Activated naive CD4-positive, alpha-beta T cell treated with Interleukin-2 at 50 U/mL for 16 hours (primary cell): ENCODE results near the gene FKBP3.
A peak's percentile ranks its signal among the peaks of the same experiment; 100 is the strongest.
"Not testable (repeated sequence)": the region's sequence is repeated elsewhere in the genome, so short reads cannot be mapped to it uniquely, and the experiment has no call there.

Experiments used
- DNase-seq: peaks from one replicate; pipeline ENCODE4 v3.0.0-alpha.2; 2020

FKBP3 gene

DNA sequence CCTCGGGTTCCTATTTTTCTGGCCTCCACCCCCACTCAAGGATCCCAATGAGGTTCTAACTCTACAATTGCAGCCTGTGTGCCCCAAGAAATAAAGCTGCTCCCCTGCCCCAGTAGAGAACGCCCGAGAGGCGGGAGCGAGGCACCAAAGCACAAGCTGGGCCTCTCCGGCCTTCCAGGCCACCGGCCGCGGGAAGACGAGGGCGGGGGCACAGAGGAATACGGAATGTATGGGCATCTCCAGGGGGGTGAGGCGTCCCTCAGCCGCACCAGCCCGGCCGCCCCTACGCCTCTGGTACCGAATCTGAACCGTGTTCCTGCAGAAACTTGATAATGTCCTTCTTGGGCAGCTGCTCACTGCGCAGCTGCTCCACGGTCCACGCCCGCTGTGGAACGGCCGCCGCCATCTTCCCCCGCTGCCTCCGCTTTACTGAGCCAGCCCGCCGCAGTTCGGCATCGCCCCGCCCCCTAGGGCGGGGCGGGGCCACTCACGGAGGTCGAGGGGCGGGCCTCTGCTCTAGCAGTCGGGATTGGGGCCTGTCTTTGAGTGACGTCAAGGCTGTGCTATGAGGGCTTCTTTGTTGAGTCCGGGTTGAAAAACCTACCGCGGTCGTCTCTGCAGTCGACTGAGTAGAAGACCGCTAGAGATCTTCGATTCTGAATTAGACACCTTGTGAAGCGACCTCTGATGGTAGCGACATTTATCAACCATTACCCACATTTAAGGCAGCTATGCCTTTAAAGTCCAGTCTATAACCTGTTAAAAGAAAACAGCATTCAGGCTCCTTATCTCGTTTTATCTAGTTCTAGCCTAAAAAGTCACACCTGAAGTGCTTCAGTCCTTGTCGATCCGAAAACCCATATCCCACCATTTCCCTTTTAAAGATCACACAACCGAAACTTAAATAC is at the start of gene FKBP3:
Gene FKBP3 (minus strand): TSS at position 431 of the 908 bp plus-strand sequence. CDS start 25 bp downstream, at position 406.
- peak; percentile 96 for DNase-seq

DNA sequence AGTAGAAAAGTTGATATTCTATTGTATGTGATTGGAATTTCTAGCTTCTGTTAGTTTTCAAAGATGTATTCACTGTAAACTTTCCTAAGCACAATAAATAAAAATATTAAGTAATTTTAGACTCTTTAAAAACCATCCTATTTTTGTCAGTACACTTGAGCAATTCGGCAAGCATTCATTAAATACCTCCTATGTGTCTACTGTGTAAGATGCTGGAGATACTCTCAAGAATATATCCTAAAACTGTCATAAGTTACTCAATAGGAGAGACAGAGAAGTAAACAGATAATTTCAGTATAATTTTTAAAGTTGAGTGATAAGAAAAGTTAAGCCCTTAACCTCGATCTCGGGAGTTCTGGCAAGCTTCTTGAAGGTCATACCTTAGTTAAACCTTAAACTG is 47.5 kb upstream of the FKBP3 start:
- no peak for DNase-seq

DNA sequence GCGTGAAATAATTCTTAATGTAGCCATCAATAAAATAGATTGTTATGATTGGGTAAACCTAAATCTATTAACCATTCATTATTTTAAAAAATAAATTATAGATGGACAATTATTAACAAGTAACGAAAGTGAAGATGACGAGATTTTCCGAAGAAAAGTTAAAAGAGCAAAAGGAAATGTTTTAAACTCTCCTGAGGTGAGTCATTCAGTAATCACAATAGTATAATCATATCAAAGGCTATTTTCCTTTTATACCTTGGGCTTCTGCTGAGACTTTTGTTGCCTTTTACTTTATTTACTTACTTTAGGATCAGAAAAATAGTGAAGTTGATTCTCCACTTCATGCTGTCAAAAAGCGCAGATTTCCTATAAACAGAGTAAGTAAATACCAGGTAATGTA is 47.0 kb upstream of the FKBP3 start:
- DNase-seq = no peak

DNA sequence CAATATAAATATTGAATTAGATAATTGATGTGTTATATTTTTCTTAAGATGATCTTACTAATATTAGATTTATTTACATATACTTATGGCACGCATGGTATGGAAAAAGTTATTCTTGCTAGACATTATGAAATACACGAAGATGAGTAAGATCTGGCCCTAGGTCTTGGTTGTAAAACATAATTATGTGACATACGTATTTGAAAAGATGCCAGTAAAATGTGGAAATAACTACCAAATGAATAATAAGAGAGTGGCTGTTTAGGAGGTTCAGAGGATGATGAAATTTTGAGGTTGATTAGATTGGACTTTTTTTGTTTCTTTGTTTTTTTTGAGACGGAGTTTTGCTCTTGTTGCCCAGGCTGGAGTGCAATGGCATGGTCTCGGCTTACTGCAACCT is 42.8 kb upstream of the FKBP3 start:
- no peak for DNase-seq

DNA sequence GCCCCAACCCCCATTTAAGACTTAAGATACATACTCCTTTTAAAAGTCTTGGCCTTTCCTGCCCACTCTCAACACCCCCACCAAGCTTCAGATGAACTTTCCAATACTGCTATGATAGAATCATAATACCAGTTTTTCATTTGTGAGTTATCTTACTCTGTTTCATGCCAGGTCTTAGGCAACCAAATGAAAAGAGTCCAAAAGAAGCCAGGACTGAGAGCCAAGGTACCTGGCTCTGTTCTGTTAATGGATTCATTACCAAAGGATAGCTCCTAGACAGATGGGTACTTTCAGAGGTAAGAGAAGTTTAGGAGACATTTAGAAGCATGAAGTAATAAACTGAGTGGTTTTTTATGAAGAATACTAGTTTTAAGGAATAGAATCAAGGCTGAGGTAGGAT is 35.6 kb upstream of the FKBP3 start:
- DNase-seq = no peak

DNA sequence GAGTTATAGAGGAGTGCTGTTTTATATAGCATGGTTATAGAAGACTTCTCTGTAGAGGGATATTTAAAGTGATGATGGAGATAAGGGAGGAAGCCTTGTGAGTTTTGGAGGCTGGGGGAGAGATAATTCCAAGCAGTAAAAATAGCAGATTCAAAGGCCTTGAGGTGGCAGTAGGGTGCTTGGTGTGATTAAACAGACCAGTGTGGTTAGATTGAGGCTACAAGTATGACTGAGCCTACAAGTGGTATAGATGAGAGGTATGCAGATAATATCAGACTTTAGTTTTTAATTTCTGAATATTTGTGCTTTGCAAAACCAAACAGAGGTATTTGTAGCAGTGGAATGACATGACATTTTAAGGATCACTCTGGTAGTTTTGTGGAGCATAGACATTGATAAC is 21.8 kb upstream of the FKBP3 start:
- DNase-seq = no peak

DNA sequence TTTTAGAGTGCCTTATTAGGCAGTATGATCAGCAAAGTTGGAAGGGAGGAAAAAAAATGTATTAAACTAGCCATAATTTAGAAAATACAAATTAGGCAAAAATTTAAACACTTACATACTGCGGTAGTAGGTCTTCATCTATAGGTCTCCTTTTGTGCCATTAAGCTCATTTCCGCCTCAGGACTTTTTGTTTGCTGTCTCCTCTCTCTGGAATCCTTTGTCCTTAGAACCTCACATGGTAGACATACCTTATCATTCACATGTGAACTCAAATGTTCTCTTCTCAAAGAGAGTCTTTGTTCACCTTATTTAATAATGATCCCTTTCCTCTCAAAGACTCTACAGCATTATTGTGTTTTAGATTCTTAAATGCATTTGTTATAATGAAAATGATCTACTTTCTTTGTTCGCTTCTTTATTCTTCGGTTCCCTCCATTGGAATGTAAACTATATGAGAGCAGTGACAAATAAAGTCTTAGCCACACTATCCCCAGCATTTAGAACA is 16.2 kb upstream of the FKBP3 start:
- no peak for DNase-seq

DNA sequence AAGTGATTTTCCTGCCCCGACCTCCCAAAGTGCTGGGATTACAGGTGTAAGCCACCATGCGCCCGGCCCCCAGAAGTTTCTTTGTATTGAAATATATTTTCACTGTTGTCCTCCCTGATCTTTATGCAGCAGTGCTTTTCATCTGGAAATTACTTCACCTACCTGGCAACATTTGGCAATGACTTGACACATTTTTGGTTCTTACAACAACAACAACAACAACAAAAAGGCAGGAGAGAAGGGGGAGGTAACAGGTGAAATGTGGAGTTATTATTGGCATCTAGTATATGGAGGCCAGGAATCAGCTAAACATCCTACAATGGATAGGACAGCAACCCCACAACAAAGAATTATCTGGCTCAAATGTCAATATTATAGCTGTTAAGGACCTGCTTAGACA is 15.3 kb upstream of the FKBP3 start:
- DNase-seq = no peak

DNA sequence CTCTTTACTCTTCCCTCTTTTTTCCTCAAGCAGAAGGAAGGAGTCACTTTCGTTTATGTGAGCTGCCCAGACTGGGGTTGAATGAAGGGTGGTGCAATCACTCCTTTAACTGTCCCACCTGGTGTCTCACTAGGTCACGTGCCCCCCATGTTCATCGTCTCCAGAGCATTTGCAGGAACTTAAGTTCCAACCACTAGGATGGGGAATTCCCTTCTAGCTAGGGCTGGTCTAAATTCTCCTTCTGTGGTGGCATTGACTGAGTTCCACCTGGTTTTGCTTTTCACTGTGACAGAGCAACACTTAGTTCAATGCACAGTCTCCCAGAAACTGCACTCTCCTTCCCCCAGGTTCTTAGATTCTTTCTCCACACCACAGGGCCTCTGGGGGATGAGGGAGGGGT is 10.9 kb upstream of the FKBP3 start:
- no peak for DNase-seq

DNA sequence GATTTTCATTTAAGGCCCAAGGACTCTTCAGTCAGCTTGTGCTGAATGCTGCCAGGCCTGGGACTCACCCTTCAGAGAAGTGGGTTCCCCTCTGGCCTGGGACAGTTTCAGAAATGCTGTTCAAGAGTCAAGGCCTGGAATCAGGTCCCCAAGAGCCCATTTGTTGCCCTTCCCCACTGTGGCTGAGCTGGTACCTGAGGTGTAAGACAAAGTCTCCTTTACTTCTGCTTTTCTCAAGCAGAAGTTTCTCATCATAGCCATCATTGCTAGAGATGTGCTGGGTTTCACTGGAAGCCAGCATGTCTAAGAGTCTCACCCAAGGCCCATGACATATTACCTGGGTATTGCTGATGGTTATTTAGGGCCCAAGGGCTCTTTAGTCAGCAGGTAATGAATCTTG is 10.4 kb upstream of the FKBP3 start:
- DNase-seq = no peak

DNA sequence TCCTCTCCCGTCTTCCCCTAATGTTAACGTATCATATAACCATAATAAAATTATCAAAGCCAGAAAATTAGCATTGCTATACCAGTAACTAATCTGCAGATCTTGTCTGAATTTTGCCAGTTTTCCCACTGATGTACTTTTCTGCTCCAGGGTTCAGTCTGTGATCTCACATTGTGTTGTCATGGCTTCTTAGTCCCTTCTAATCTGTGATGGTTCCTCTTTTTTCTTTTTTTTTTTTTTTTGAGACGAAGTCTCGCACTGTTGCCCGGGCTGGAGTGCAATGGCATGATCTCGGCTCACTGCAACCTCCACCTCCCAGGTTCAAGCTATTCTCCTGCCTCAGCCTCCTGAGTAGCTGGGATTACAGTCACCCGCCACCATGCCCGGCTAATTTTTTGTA is 7.8 kb upstream of the FKBP3 start:
- DNase-seq = not testable (repeated sequence)

DNA sequence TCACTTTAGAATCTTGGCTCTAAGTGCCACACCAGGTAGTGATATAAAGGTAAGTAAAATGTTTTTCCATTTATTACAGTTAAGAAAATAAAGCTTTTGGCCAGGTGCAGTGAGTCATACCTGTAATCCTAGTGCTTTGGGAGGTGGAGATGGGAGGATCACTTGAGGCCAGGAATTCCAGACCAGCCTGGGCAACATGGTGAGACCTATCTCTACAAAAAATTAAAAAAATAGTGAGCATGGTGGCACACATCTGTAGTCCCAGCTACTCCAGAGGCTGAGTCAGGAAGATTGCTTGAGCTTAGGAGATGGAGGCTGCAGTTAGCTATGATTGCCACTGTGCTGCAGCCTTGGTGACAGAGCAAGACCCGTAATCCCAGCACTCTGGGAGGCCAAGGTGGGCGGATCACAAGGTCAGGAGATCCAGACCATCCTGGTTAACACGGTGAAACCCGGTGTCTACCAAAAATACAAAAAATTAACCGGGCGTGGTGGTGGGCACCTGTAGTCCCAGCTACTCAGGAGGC is 6.4 kb upstream of the FKBP3 start:
- DNase-seq = no peak

DNA sequence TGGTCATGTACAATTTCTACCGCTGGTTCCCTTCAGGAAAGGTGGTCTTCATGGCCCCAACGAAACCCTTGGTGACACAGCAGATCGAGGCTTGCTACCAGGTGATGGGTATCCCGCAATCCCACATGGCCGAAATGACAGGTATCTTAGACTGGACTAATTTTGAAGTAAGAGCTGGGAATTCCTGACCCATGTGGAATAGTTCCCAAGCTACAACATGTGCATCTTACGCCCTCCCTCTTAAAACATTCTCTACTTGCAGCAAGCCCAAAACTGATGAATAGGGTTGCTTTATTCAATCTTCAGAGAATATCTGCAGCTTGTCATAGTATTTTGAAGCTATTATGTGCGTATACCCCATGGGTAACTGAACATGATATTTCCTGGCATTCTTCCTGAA is 2.1 kb upstream of the FKBP3 start:
- no peak for DNase-seq

DNA sequence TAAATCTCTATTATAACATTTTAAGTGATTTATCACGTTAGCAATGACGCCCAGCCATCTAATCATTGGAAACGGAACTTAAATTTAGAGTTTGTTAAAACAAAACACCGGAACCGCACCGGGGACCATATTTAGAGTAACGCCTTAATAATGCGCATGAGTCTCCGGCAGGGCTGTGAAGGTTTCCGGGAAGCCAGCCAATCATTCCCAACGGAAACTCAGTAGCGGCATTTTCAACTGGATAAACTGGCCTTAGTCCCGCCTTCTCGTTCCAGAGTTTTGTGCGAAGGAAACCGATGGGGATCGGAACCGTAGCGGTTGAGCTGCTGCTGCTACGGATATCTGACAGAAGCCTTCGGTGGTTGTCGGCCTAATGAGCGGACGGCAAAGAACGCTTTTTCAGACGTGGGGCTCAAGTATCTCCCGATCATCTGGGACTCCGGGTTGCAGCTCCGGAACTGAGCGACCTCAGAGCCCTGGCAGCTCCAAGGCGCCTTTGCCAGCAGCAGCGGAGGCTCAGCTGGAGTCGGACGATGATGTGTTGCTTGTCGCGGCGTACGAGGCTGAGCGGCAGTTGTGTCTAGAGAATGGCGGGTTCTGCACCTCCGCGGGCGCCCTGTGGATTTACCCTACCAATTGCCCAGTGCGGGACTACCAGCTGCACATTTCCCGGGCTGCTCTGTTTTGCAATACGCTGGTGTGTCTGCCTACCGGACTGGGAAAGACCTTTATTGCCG is 1.5 kb upstream of the FKBP3 start, which contains the start of gene FANCM:
Gene FANCM (plus strand): TSS at position 272 of the 737 bp plus-strand sequence. CDS start 102 bp downstream, at position 374.
- DNase-seq = peak; percentile 86

DNA sequence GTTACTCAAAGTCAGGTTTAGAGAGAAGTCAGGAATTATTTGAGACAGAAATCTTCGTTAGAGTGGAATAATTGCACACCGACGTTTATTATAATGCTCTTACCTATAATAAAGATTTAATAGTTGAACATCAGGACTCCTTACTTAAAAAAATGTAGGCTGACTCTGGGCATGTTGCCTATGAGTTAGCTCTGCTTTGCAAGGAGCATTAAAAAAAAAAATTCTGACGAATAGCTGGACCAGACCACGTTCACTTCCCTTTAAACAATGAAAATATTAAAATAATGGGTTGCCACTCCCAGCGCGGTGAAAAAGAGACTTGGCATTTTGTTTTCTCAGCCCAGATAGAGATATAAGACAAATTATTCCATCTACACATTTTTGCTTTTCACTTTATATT is 875 bp upstream of the FKBP3 start:
- DNase-seq = no peak

DNA sequence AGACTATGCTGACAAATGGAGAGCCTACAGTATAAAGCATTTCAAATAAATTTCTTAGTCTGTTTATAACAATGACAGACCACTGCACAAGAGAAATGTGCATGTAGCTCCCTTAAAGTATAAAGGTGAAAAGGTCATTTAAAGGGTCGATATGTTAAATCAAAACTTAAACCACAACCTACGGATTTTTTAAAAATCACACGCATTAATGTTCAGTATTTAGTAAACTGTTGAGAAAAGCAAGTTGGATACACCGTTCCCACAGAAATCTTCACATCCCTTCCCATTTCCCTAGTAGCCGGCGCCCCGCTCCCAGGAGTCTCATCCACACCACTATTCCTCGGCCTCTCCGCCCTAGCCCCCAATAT is 614 bp downstream of the FKBP3 start:
- DNase-seq = no peak

DNA sequence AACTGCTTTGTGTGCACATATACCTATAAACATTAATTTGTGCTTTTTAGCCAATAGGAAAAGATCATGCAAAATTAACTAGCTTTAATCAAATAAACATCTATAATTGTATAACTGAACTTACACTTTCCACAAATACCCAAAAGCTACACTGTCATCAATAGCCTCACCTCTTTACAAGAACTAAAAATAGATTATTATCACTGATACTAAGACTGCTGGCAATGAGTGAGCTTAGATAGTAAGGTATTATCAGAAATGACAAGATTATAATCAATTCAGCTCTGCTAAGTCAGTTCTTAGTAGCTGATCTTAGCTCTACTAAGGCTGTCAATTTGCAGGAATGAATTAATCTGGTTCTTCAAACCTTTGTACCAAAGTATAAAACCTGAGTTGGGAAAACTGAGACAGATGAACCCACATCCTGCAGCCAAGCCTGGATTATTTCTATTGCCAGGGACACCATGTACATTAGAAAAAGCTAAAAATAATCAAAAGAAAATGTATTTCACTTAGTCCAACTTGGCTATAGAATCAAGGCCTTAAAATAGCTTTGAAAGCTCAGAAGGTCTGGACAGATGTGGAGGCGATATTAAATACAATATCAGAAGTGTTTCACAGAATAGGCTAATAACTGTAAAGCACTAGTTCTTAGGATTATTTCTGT is 5.2 kb downstream of the FKBP3 start:
- DNase-seq = no peak

DNA sequence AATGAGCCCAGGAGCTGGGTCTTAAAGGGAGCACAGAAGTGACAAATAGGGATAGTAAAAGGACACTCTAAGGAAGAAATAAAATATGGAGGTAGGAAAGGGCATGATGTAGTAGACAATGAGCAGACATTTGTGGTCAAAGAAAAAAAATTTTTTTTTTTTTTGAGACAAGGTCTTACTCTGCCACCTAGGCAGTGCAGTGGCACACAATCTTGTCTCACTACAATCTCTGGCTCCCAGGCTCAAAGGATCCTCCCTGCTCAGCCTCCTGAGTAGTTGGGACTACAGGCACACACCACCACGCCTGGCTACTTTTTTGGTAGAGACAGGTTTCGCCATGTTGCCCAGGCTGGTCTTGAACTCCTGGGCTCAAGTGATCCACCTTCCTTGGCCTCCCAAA is 8.5 kb downstream of the FKBP3 start:
- DNase-seq = no peak

DNA sequence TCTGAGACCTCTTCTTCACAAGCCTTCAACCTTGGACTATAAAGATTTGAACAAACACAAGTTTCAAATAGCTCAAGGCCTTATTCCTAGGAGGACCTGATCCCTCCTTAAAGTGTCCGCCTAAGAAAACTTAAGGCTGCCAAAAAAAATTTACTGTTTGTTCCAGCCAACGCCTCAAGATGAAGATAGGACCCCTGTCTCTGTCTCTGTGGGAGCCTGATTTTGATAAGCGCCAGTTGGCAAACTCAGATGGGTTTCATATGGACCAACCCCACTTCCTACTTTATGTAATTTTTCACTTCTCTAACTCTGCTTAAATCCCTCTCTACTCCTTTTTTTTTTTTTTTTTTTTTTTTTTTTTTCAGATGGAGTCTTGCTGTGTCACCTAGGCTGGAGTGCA is 11.0 kb downstream of the FKBP3 start:
- no peak for DNase-seq

DNA sequence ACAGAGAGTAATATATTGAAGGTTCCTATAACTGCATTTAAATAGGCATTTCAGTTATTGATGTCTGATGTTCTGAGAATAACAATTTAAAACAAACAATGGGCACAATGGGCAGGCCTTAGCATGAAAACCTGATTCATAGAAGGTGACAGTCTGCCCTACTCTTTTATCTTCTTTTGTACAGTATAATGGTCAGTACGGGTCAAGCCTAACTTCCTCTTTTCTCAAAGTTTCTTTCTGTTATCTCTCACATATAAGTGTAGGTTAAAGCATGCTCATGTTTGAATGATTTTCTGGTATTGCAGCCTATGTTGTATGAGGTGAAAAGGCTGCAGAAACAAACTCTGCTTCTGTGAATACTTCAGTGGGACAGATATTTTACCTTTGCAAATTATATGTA is 14.2 kb downstream of the FKBP3 start:
- no peak for DNase-seq

DNA sequence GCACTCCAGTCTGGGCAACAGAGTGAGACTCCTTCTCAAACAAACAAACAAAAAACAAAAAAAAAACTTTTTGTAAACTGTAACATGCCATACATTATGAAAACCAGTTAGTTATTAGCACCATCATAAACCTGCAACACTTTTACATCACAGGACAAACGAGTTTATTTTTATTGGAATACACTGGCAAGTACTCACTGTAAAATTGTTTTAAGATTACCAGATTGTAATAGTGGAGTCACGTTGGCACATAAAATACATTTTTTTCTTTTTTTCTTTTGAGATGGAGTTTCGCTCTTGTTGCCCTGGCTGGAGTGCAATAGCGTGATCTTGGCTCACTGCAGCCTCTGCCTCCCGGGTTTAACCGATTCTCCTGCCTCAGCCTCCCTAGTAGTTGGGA is 15.7 kb downstream of the FKBP3 start:
- DNase-seq = no peak

DNA sequence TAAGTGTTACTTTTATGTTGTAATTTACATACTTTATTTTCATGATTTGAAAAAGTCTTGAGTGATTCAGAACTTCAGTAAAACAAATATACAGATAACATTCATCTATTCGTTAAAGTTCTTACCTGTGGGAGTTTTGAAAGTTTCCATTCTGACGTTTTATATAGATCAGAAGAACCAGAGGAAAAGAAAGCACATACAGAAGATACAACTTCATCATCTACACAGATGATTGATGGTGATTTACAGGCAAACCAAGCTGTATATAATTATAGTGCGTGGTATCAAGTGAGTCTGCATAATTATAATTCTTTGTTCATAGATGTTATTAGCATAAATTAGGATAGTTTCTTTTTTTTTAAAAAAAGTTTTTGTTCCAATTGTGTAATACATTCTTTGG is 20.0 kb downstream of the FKBP3 start:
- DNase-seq = no peak
